GM23248 (cell line): ENCODE results near the gene ITGA8. TPM values are rescaled to one million over a fixed set of nuclear protein-coding genes. Genes with fewer than 3 reads are reported as not detected.
A peak's percentile ranks its signal among the peaks of the same experiment; 100 is the strongest.

Experiments used
- DNase-seq: peaks from one replicate; pipeline ENCODE4 v3.0.0-alpha.2; 2015
- H2AFZ ChIP-seq: fragments of 200-600 bp; sonication (generic); 2 replicates; pipeline ENCODE4 v1.6.1; 2016; ENCODE audit warnings: antibody characterized with exemption
- H3F3A ChIP-seq: fragments of 200-600 bp; sonication (generic); 2 replicates; pipeline ENCODE4 v1.6.1; 2016; ENCODE audit warnings: mild to moderate bottlenecking, antibody characterized with exemption, mixed run types; ENCODE audit not compliant: insufficient read depth
- H3K27ac ChIP-seq: fragments of 200-600 bp; sonication (generic); 2 replicates; pipeline ENCODE4 v1.5.1; 2016; ENCODE audit warnings: mild to moderate bottlenecking
- H3K27me3 ChIP-seq: fragments of 200-600 bp; sonication (generic); replicated peaks from 2 replicates; pipeline ENCODE4 v1.6.1; 2016; ENCODE audit warnings: mild to moderate bottlenecking; ENCODE audit not compliant: insufficient read depth
- H3K36me3 ChIP-seq: fragments of 200-600 bp; sonication (generic); 2 replicates; pipeline ENCODE4 v1.6.1; 2016; ENCODE audit warnings: low read depth, mild to moderate bottlenecking
- H3K4me1 ChIP-seq: fragments of 200-600 bp; sonication (generic); 2 replicates; pipeline ENCODE4 v1.6.1; 2016; ENCODE audit warnings: mild to moderate bottlenecking; ENCODE audit not compliant: insufficient read depth
- H3K4me2 ChIP-seq: fragments of 200-600 bp; sonication (generic); one replicate; pipeline ENCODE4 v1.6.1; 2016; ENCODE audit warnings: mild to moderate bottlenecking; ENCODE audit not compliant: unreplicated experiment
- H3K4me3 ChIP-seq: fragments of 200-600 bp; sonication (generic); 2 replicates; pipeline ENCODE4 v1.5.1; 2016; ENCODE audit warnings: mild to moderate bottlenecking
- H3K79me2 ChIP-seq: fragments of 200-600 bp; sonication (generic); 2 replicates; pipeline ENCODE4 v1.6.1; 2016; ENCODE audit warnings: mild to moderate bottlenecking; ENCODE audit not compliant: insufficient read depth
- H3K9ac ChIP-seq: fragments of 200-600 bp; sonication (generic); 2 replicates; pipeline ENCODE4 v1.6.1; 2016; ENCODE audit warnings: mild to moderate bottlenecking
- H3K9me2 ChIP-seq: fragments of 200-600 bp; sonication (generic); 2 replicates; pipeline ENCODE4 v1.6.1; 2016; ENCODE audit warnings: mixed run types, mild to moderate bottlenecking, moderate library complexity; ENCODE audit not compliant: insufficient read depth
- H3K9me3 ChIP-seq: fragments of 200-600 bp; sonication (generic); one replicate; pipeline ENCODE4 v1.6.1; 2017; ENCODE audit warnings: low read depth
- H4K20me1 ChIP-seq: fragments of 200-600 bp; sonication (generic); 2 replicates; pipeline ENCODE4 v1.6.0; 2016; ENCODE audit not compliant: insufficient read depth
- EZH2 ChIP-seq: fragments of 200-600 bp; sonication (generic); IDR thresholded peaks from 2 replicates; pipeline ENCODE4 v1.6.1; 2018; ENCODE audit warnings: antibody characterized with exemption, mild to moderate bottlenecking; ENCODE audit not compliant: insufficient read depth, poor library complexity, severe bottlenecking
- EZH2phosphoT487 ChIP-seq: fragments of 200-600 bp; sonication (generic); IDR thresholded peaks from 2 replicates; pipeline ENCODE4 v1.6.1; 2018; ENCODE audit warnings: antibody characterized with exemption, moderate library complexity, mild to moderate bottlenecking, low read depth; ENCODE audit not compliant: insufficient read depth
- WGBS, 2 experiments: methylation state at CpG; one replicate each; pipeline ENCODE4 v1.1.6; 2015 to 2017; ENCODE audit warnings: low lambda C conversion rate in 2 of 2, low coverage in 1 of 2; ENCODE audit errors: missing lambda C conversion rate in 2 of 2; 5-methylcytosine and 5-hydroxymethylcytosine counted together
- in situ Hi-C: fragments of 300-500 bp; cut with MboI; formaldehyde crosslinking; loops from 2 replicates; pipeline ENCODE4 v1.15.0; 2020
- polyA plus RNA-seq: library from polyadenylated mRNA; unstranded; fragments of >200 nt; fragmentation: Nextera tagmentation; extraction: Ambion mirVana; gene quantifications from 2 replicates; pipeline ENCODE4 v1.2.1, GENCODE V29; 2016
- total RNA-seq: library from RNA; depleted of rRNA; stranded (reverse); fragments of >200 nt; shearing (Covaris generic); gene quantifications from 2 replicates; pipeline ENCODE4 v1.2.3, GENCODE V29; 2014

ITGA8 gene
- total and polyA plus RNA-seq, 2 experiments from 2014 or later = 0.32 TPM; not detected in 1

DNA sequence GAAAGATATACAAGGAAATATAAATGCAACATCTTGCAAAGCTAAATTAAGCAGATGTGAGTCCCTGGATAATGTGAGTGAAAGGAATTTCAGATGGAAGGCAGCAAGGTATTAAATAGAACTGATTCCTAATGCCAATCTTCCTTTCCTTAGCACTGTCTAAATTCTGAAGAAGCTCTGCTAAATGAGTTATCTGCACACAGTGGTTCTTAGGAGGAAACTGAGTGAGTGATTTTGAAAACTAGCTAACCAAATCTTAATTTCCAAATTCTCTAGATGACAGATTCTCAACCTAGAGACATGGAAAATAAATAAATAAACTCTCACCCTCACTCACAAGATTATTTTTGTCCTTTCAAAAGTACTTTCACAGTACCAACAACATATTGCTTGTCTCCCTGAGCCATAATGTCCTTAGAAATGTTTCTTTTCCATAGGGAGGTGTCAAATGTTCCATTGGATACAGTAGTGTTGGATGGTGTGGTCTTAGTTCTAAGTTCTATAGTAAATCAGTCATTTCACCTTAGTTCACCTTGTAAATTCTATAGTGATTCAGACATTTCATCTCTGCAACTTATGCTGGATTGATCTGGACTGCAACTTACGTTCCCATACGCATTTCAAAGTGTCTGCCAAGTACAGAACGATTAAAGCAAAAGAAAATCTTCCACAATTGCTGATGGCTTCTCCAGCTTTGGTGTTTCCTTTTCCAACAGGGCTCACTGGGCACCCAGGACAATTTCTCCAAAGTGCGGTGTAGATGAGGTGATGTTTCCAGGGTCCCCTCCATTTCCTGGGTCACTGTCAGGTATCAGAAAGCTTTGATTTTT lies 203.3 kb downstream of the ITGA8 start:
- Histone ChIP-seq H3K27ac (no peak overlapping the region), H3K9me2 (no peaks in the 10 kb centered on the region), H4K20me1 (no peaks in the 10 kb centered on the region), H3K27me3 (no peaks in the 10 kb centered on the region), H3K79me2 (no peaks in the 10 kb centered on the region), H3K9me3 (no peaks in the 10 kb centered on the region), H3K4me3 (no peak overlapping the region), H3K36me3 (no peaks in the 10 kb centered on the region), H3K9ac (no peak overlapping the region), H3K4me2 (no peak overlapping the region), H3K4me1 (peaks cover 21% of the 10 kb centered on the region), H3F3A (peaks cover 7% of the 10 kb centered on the region; the same call in 1 of the 2 replicates), H2AFZ (no peak overlapping the region)
- TF ChIP-seq EZH2phosphoT487 (no peak), EZH2 (no peak)
- in situ Hi-C loops = no loop called here
- no peak for DNase-seq
- WGBS, 2 experiments = 99% methylated on average over 4 of the region's 4 CpGs

DNA sequence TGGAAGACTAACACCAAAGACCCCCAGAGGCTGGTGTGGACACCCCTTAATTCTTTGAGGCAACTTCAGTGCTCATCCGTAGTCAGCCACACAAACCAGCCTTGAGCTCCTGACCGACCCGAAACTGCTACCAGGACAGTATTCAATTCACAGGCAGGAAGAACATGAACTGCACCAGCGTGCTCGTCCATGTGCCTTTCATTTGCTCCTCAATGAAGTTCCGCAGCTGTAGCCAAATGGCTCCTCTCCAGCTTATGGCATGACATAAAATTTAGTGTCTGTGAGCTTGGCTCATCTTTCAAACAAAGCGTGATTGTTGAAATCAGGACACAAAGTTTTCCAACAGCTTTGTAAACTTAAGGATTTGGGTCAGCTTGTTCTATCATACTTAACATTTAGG lies 204.5 kb downstream of the ITGA8 start:
- H3K4me3 ChIP-seq = 0 out of 2 replicates have a peak overlapping the region, but pooled peaks have one; percentile 18
- TF ChIP-seq EZH2phosphoT487 (no peak), EZH2 (no peak)
- no peak overlapping the region for H3K27ac ChIP-seq
- 6 to 7% methylated on average over 7 of the region's 7 CpGs for WGBS, 2 experiments
- DNase-seq = peak; percentile 71
- no peaks in the 10 kb centered on the region for H4K20me1 ChIP-seq
- in situ Hi-C loops = no loop called here
- H3K4me2 ChIP-seq = peak overlapping the region; percentile 48
- no peak overlapping the region for H2AFZ ChIP-seq
- no peaks in the 10 kb centered on the region for H3K9me2 ChIP-seq
- peaks cover 7% of the 10 kb centered on the region; the same call in 1 of the 2 replicates for H3F3A ChIP-seq
- no peaks in the 10 kb centered on the region for H3K79me2 ChIP-seq
- no peak overlapping the region for H3K9ac ChIP-seq
- H3K27me3 ChIP-seq = 0 out of 2 replicates have a peak, but pooled peaks cover 5% of the 10 kb centered on the region
- no peaks in the 10 kb centered on the region for H3K36me3 ChIP-seq
- H3K9me3 ChIP-seq = no peaks in the 10 kb centered on the region
- H3K4me1 ChIP-seq = peaks cover 21% of the 10 kb centered on the region

- Histone ChIP-seq H3K27me3 (0 out of 2 replicates have a peak, but pooled peaks cover 9% of the 10 kb centered on the region), H3F3A (no peaks in the 10 kb centered on the region), H3K4me3 (no peak overlapping the region), H2AFZ (no peak overlapping the region), H3K9me3 (no peaks in the 10 kb centered on the region), H3K27ac (no peak overlapping the region), H3K36me3 (no peaks in the 10 kb centered on the region), H3K4me2 (no peak overlapping the region), H3K9ac (no peak overlapping the region), H3K4me1 (peaks cover 9% of the 10 kb centered on the region), H3K9me2 (no peaks in the 10 kb centered on the region), H3K79me2 (no peaks in the 10 kb centered on the region), H4K20me1 (no peaks in the 10 kb centered on the region)
- 55 to 66% methylated on average over 3 of the region's 3 CpGs for WGBS, 2 experiments
- no peak for DNase-seq
- TF ChIP-seq EZH2 = no peak
- no peak for TF ChIP-seq EZH2phosphoT487
- in situ Hi-C loops = no loop called here
Measured at GRCh38 chr10:15510963-15511362, 208.8 kb downstream of the ITGA8 start.

- Histone ChIP-seq H3K36me3 (no peaks in the 10 kb centered on the region), H3K4me3 (no peak overlapping the region), H4K20me1 (no peaks in the 10 kb centered on the region), H3K79me2 (no peaks in the 10 kb centered on the region), H3K27me3 (0 out of 2 replicates have a peak, but pooled peaks cover 3% of the 10 kb centered on the region), H3K9ac (no peak overlapping the region), H2AFZ (no peak overlapping the region), H3K9me2 (no peaks in the 10 kb centered on the region), H3F3A (peaks cover 16% of the 10 kb centered on the region), H3K9me3 (no peaks in the 10 kb centered on the region), H3K27ac (no peak overlapping the region), H3K4me1 (peaks cover 13% of the 10 kb centered on the region), H3K4me2 (no peak overlapping the region)
- 90 to 91% methylated on average over 5 of the region's 5 CpGs for WGBS, 2 experiments
- no peak for TF ChIP-seq EZH2phosphoT487
- no peak for TF ChIP-seq EZH2
- no peak for DNase-seq
- in situ Hi-C loops = no loop called here
Measured at GRCh38 chr10:15505329-15505728, 214.4 kb downstream of the ITGA8 start.
